Neural cell (in vitro differentiated cells): ENCODE data around the gene NOG.

ENCODE experiments used
- CTCF ChIP-seq: fragments of 450-650 bp; IDR thresholded peaks from 2 replicates; pipeline ENCODE4 v1.5.1; 2014; ENCODE audit warnings: antibody characterized with exemption, mild to moderate bottlenecking, moderate library complexity; ENCODE audit not compliant: poor library complexity, severe bottlenecking
- EP300 ChIP-seq: fragments of 450-650 bp; conservative IDR thresholded peaks from 2 replicates; pipeline ENCODE4 v1.6.1; 2014; ENCODE audit warnings: antibody characterized with exemption, mild to moderate bottlenecking, moderate library complexity; ENCODE audit not compliant: poor library complexity, severe bottlenecking
- EZH2 ChIP-seq: fragments of 200-600, 300-800 bp; shearing (Covaris generic), sonication (generic); IDR thresholded peaks from 2 replicates; pipeline ENCODE4 v1.6.1; 2014; ENCODE audit warnings: antibody characterized with exemption, low read length, borderline replicate concordance, mild to moderate bottlenecking; ENCODE audit not compliant: insufficient read depth, poor library complexity, severe bottlenecking
- MXI1 ChIP-seq: fragments of 450-650 bp; conservative IDR thresholded peaks from 2 replicates; pipeline ENCODE4 v1.6.1; 2014; ENCODE audit warnings: antibody characterized with exemption, mild to moderate bottlenecking; ENCODE audit not compliant: poor library complexity, severe bottlenecking
- POLR2AphosphoS5 ChIP-seq: IDR thresholded peaks from 2 replicates; pipeline ENCODE4 v1.6.1; 2012

GRCh38 chr17:56633681-56634080, 40.2 kb downstream of the NOG start:
- TF ChIP-seq CTCF = no peak
- no peak for TF ChIP-seq MXI1
- TF ChIP-seq EP300 = no peak
- no peak for TF ChIP-seq EZH2
- no peak for TF ChIP-seq POLR2AphosphoS5
